Immature natural killer cell (primary cell): ENCODE data around the gene TNNT2. TPM values are rescaled to one million over a fixed set of nuclear protein-coding genes. Genes with fewer than 3 reads are reported as not detected.

ENCODE experiments used
- DNase-seq, 3 donors: peaks; one replicate each; pipeline ENCODE4 v3.0.0; 2022; ENCODE audit warnings: mixed read lengths in 1 of 3
- H3K27ac Mint-ChIP-seq, 6 donors: one replicate each; pipeline ENCODE4 v1.8.0; 2020; ENCODE audit warnings: mixed read lengths in 6 of 6, mild to moderate bottlenecking in 5 of 6, inconsistent platforms in 4 of 6, moderate library complexity in 3 of 6
- H3K27me3 Mint-ChIP-seq, 3 donors: one replicate each; pipeline ENCODE4 v1.8.0; 2020 to 2021; ENCODE audit warnings: low read depth in 3 of 3, mild to moderate bottlenecking in 3 of 3, mixed read lengths in 3 of 3, moderate library complexity in 3 of 3, inconsistent platforms in 1 of 3
- H3K36me3 Mint-ChIP-seq, 3 donors: one replicate each; pipeline ENCODE4 v1.8.0; 2020; ENCODE audit warnings: mixed read lengths in 3 of 3, inconsistent platforms in 2 of 3, mild to moderate bottlenecking in 2 of 3
- H3K4me1 Mint-ChIP-seq, 2 donors: one replicate each; pipeline ENCODE4 v1.8.0; 2020; ENCODE audit warnings: inconsistent platforms in 2 of 2, mild to moderate bottlenecking in 2 of 2, mixed read lengths in 2 of 2, moderate library complexity in 1 of 2
- H3K4me3 Mint-ChIP-seq, 5 donors: one replicate each; pipeline ENCODE4 v1.8.0; 2020; ENCODE audit warnings: mild to moderate bottlenecking in 5 of 5, mixed read lengths in 5 of 5, inconsistent platforms in 3 of 5, moderate library complexity in 3 of 5
- H3K9me3 Mint-ChIP-seq, 6 donors: one replicate each; pipeline ENCODE4 v1.8.0; 2020; ENCODE audit warnings: mild to moderate bottlenecking in 6 of 6, mixed read lengths in 6 of 6, inconsistent platforms in 4 of 6, moderate library complexity in 3 of 6
- polyA plus RNA-seq, 3 donors: library from polyadenylated mRNA; unstranded; fragments of 300-500 nt; fragmentation: Illumina TruSeq; gene quantifications; one replicate each; pipeline ENCODE4 v1.2.3, GENCODE V29; 2021

TNNT2 gene
- polyA plus RNA-seq, 3 donors from 2014 or later = not detected

GRCh38 chr1:201325678-201326060, 51.8 kb downstream of the TNNT2 start:
- Mint-ChIP-seq H3K27ac (no peak overlapping the region), H3K9me3 (no peaks in the 10 kb centered on the region), H3K27me3 (peaks cover 0 to 4% (median 3%) of the 10 kb centered on the region in 3 donors), H3K4me3 (no peak overlapping the region), H3K36me3 (no peaks in the 10 kb centered on the region), H3K4me1 (no peaks in the 10 kb centered on the region)
- no peak for DNase-seq

GRCh38 chr1:201324821-201325677, 52.4 kb downstream of the TNNT2 start:
- peaks cover 0 to 4% (median 3%) of the 10 kb centered on the region in 3 donors for H3K27me3 Mint-ChIP-seq
- no peaks in the 10 kb centered on the region for H3K4me1 Mint-ChIP-seq
- no peak overlapping the region for H3K27ac Mint-ChIP-seq
- no peaks in the 10 kb centered on the region for H3K36me3 Mint-ChIP-seq
- peaks cover 0 to 2% (median 0%) of the 10 kb centered on the region in 6 donors for H3K9me3 Mint-ChIP-seq
- H3K4me3 Mint-ChIP-seq = no peak overlapping the region
- no peak for DNase-seq

DNA sequence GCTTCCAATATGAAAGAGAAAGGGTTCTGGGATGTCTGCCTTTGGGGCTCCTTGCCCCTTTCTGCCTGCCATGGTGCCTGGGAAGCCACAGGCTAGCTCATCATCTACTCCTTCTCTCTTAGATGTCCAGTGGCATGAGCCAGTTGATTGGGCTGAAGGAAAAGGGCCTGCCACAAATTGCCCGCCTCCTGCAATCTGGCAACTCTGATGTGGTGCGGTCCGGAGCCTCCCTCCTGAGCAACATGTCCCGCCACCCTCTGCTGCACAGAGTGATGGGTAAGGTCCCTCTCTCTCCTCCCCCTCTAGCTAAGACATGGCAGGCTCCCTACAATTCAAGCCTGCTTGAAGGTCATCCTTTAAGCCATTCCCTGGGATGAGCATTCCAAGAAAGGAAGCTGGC, 53.2 kb downstream of the TNNT2 start:
- DNase-seq = no peak
- no peak overlapping the region for H3K27ac Mint-ChIP-seq
- peaks cover 0 to 4% (median 1%) of the 10 kb centered on the region in 3 donors for H3K27me3 Mint-ChIP-seq
- no peaks in the 10 kb centered on the region for H3K36me3 Mint-ChIP-seq
- H3K4me3 Mint-ChIP-seq = no peak overlapping the region
- H3K9me3 Mint-ChIP-seq = peaks cover 0 to 2% (median 0%) of the 10 kb centered on the region in 6 donors
- no peaks in the 10 kb centered on the region for H3K4me1 Mint-ChIP-seq

GRCh38 chr1:201322653-201323510, 54.6 kb downstream of the TNNT2 start:
- Mint-ChIP-seq H3K9me3 (peaks cover 0 to 2% (median 0%) of the 10 kb centered on the region in 6 donors), H3K27me3 (peaks cover 0 to 4% (median 0%) of the 10 kb centered on the region in 3 donors), H3K36me3 (no peaks in the 10 kb centered on the region), H3K4me3 (no peak overlapping the region), H3K4me1 (no peaks in the 10 kb centered on the region), H3K27ac (no peak overlapping the region)
- no peak for DNase-seq

- H3K27me3 Mint-ChIP-seq = peaks cover 0 to 2% (median 0%) of the 10 kb centered on the region in 3 donors
- H3K27ac Mint-ChIP-seq = no peak overlapping the region
- DNase-seq = no peak
- H3K9me3 Mint-ChIP-seq = peaks cover 0 to 2% (median 0%) of the 10 kb centered on the region in 6 donors
- no peaks in the 10 kb centered on the region for H3K36me3 Mint-ChIP-seq
- no peak overlapping the region for H3K4me3 Mint-ChIP-seq
- no peaks in the 10 kb centered on the region for H3K4me1 Mint-ChIP-seq
Measured at GRCh38 chr1:201321826-201322390, 55.6 kb downstream of the TNNT2 start.

DNA sequence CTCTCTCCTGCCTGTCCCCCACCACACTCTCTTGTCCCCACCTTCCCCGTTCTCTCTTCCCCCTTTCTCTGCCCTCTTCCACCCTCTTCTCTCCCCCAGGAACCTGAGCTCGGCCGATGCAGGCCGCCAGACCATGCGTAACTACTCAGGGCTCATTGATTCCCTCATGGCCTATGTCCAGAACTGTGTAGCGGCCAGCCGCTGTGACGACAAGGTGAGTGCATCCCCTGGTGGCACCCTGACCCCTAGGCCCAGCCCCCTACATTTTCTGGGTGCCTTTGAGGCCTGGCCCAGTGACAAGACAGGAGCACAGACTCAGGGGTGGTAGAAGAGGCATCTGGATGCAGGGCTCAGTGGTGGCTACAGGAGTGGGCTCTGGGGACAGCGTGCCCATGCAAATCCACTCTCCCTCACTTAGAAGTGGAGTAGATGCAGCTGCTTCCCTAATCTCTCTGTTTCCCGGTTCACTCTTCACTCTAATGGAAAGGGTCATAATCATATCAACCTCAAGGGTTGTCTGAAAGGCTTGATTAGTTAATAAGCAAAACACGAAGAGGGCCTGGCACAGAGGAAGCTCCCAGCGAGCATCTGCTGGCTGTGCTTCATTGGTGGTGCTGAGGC, 57.2 kb downstream of the TNNT2 start:
- H3K27ac Mint-ChIP-seq = no peak overlapping the region
- H3K4me1 Mint-ChIP-seq = no peaks in the 10 kb centered on the region
- H3K4me3 Mint-ChIP-seq = no peak overlapping the region
- no peaks in the 10 kb centered on the region for H3K27me3 Mint-ChIP-seq
- peaks cover 0 to 2% (median 0%) of the 10 kb centered on the region in 6 donors for H3K9me3 Mint-ChIP-seq
- H3K36me3 Mint-ChIP-seq = no peaks in the 10 kb centered on the region
- no peak for DNase-seq

DNA sequence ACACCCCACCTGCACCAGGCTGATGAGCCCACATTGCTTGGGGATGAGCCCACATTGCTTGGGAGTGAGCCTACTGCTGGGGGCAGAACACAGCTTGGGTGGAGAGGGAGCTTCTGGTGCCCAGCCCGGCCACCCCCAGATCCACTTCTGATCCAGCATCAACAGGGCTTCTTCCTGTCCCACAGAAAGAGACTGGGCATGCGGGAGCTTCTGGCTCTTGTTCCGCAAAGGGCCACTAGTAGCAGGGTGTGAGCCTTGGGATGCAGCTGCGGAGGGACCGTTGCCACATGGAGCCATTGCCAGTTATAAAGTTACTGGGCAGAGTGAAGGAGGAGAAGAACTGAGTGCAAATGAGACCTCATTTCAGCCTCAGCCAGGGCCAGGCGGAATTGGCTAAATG, 57.8 kb downstream of the TNNT2 start:
- peaks cover 0 to 3% (median 0%) of the 10 kb centered on the region in 3 donors for H3K27me3 Mint-ChIP-seq
- H3K36me3 Mint-ChIP-seq = no peaks in the 10 kb centered on the region
- DNase-seq = no peak
- no peak overlapping the region for H3K4me3 Mint-ChIP-seq
- H3K27ac Mint-ChIP-seq = no peak overlapping the region
- peaks cover 0 to 2% (median 0%) of the 10 kb centered on the region in 6 donors for H3K9me3 Mint-ChIP-seq
- no peaks in the 10 kb centered on the region for H3K4me1 Mint-ChIP-seq

- Mint-ChIP-seq H3K4me1 (no peaks in the 10 kb centered on the region), H3K27ac (no peak overlapping the region), H3K27me3 (peaks cover 0 to 3% (median 0%) of the 10 kb centered on the region in 3 donors), H3K4me3 (no peak overlapping the region), H3K9me3 (peaks cover 0 to 2% (median 0%) of the 10 kb centered on the region in 6 donors), H3K36me3 (no peaks in the 10 kb centered on the region)
- DNase-seq = no peak
Measured at GRCh38 chr1:201318504-201319340, 58.8 kb downstream of the TNNT2 start.

DNA sequence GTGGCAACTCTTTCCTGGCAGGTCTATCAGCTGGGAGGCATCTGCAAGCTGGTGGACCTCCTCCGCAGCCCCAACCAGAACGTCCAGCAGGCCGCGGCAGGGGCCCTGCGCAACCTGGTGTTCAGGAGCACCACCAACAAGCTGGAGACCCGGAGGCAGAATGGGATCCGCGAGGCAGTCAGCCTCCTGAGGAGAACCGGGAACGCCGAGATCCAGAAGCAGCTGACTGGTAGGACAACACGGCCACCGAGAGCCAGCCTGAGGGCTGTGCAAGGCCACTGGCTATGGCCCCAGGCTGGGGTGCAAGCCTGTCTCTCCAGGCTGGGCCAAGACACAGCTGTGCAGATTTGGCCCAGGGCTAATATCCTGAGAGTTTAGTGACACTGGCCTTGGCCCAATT, 59.9 kb downstream of the TNNT2 start:
- Mint-ChIP-seq H3K9me3 (peaks cover 0 to 2% (median 0%) of the 10 kb centered on the region in 6 donors), H3K27me3 (peaks cover 0 to 3% (median 0%) of the 10 kb centered on the region in 3 donors), H3K4me3 (no peak overlapping the region), H3K27ac (no peak overlapping the region), H3K36me3 (no peaks in the 10 kb centered on the region), H3K4me1 (no peaks in the 10 kb centered on the region)
- DNase-seq = no peak

DNA sequence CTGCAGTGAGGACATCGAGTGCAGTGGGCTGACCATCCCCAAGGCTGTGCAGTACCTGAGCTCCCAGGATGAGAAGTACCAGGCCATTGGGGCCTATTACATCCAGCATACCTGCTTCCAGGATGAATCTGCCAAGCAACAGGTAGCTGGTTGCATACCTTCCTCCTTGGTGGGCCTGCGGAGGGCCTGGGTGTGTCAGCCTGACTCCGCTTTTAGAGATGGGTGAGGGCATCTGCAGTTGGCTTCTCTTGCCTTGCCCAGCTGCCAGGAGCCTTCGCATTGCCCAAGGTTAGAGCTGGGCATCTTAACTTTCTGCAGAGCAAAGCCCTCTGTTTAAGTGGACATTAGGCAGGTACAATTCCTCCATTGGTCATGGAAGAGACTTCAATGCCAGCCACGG, 60.9 kb downstream of the TNNT2 start:
- no peak for DNase-seq
- no peaks in the 10 kb centered on the region for H3K4me1 Mint-ChIP-seq
- H3K9me3 Mint-ChIP-seq = peaks cover 0 to 2% (median 0%) of the 10 kb centered on the region in 6 donors
- peaks cover 0 to 3% (median 0%) of the 10 kb centered on the region in 3 donors for H3K27me3 Mint-ChIP-seq
- no peak overlapping the region for H3K4me3 Mint-ChIP-seq
- no peak overlapping the region for H3K27ac Mint-ChIP-seq
- H3K36me3 Mint-ChIP-seq = no peaks in the 10 kb centered on the region

GRCh38 chr1:201313086-201313485, 64.4 kb downstream of the TNNT2 start:
- H3K9me3 Mint-ChIP-seq = no peaks in the 10 kb centered on the region
- DNase-seq = no peak
- H3K4me3 Mint-ChIP-seq = no peak overlapping the region
- H3K4me1 Mint-ChIP-seq = no peaks in the 10 kb centered on the region
- H3K27ac Mint-ChIP-seq = no peak overlapping the region
- H3K36me3 Mint-ChIP-seq = no peaks in the 10 kb centered on the region
- peaks cover 0 to 7% (median 3%) of the 10 kb centered on the region in 3 donors for H3K27me3 Mint-ChIP-seq

- no peaks in the 10 kb centered on the region for H3K36me3 Mint-ChIP-seq
- no peak for DNase-seq
- no peak overlapping the region for H3K27ac Mint-ChIP-seq
- peaks cover 0 to 7% (median 3%) of the 10 kb centered on the region in 3 donors for H3K27me3 Mint-ChIP-seq
- no peaks in the 10 kb centered on the region for H3K9me3 Mint-ChIP-seq
- H3K4me1 Mint-ChIP-seq = no peaks in the 10 kb centered on the region
- no peak overlapping the region for H3K4me3 Mint-ChIP-seq
Measured at GRCh38 chr1:201312298-201312697, 65.2 kb downstream of the TNNT2 start.
